ENCODE results near the gene APLN.

DNA sequence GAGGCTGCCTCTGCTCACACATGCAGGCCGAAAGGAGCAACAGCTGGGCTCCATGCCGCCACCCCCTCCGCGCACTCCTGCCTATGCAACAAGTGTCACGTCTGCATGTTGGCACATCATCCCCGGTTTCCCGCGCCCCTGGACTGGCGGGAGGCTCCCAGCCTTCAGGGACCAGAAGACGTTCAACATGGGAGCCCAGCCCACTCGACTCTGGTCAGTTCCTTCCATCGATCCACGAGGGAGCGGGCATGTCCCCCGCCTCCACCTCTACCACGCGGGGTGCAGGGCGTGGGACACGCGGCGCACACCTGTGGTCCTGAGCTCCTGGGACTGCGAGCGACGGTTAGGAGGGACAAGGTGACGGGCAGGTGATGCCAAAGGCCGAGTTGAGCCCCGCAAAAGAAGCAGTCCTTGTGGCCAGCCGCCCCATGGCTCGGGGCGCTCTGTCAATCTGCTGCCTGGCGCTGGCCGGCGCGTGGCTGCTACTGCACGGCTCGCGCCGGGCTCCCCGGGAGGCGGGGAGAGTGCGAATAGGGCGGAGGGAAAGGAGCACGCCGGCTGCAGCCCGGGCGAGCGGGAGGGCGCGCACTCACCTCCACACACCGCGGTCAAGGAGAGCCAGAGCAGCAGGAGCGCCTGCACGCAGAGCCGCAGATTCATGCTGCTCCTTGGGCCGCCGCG lies 645 bp downstream of the APLN start:
- TF ChIP-seq CTCF (IDR thresholded peaks at IDR 0.05) (no peak), POLR2AphosphoS5 (IDR thresholded peaks at IDR 0.05) (no peak), POLR2A (IDR thresholded peaks at IDR 0.05) (no peak)
